GM15510 (cell line): Measurements from ENCODE around the gene HSPA1L.

ENCODE experiments used
- POLR2A ChIP-seq: IDR thresholded peaks from 3 replicates; pipeline ENCODE4 v1.6.1; 2011; ENCODE audit warnings: borderline replicate concordance; ENCODE audit not compliant: insufficient read length; ENCODE audit errors: extremely low read depth

The HSPA1L gene

GRCh38 chr6:31821301-31822035, 6.4 kb upstream of the HSPA1L start:
- TF ChIP-seq POLR2A: peak; percentile 77

- TF ChIP-seq POLR2A: no peak
These were observed 4.8 kb upstream of the HSPA1L start for GRCh38 chr6:31819871-31820299.

GRCh38 chr6:31814677-31815024, 432 bp downstream of the HSPA1L start:
- peak; percentile 11 for TF ChIP-seq POLR2A

- no peak for TF ChIP-seq POLR2A
These were observed 1.6 kb downstream of the HSPA1L start for GRCh38 chr6:31813465-31813849.

- TF ChIP-seq POLR2A: no peak
These were observed 3.4 kb downstream of the HSPA1L start for GRCh38 chr6:31811645-31812044.

- TF ChIP-seq POLR2A: peak; percentile 93
These were observed 8.4 kb downstream of the HSPA1L start, which contains the start of gene LSM2 for GRCh38 chr6:31806470-31807272. TSS of gene LSM2 (minus strand) at chr6:31806966. CDS start at chr6:31806757, 209 bp downstream.

- TF ChIP-seq POLR2A: no peak
These were observed 9.1 kb downstream of the HSPA1L start for GRCh38 chr6:31805939-31806469.

GRCh38 chr6:31799781-31800180, 15.3 kb downstream of the HSPA1L start:
- no peak for TF ChIP-seq POLR2A

GRCh38 chr6:31797588-31797987, 17.5 kb downstream of the HSPA1L start:
- no peak for TF ChIP-seq POLR2A

- TF ChIP-seq POLR2A: no peak
These were observed 18.1 kb downstream of the HSPA1L start for GRCh38 chr6:31796993-31797385.

GRCh38 chr6:31795616-31796298, 19.3 kb downstream of the HSPA1L start, which contains the start of gene VARS1:
TSS of gene VARS1 (minus strand) at chr6:31795752. CDS start at chr6:31795217, 535 bp downstream.
- TF ChIP-seq POLR2A: peak; percentile 64

GRCh38 chr6:31794866-31795615, 20.0 kb downstream of the HSPA1L start:
- no peak for TF ChIP-seq POLR2A

GRCh38 chr6:31794294-31794865, 20.7 kb downstream of the HSPA1L start:
- TF ChIP-seq POLR2A: no peak

- no peak for TF ChIP-seq POLR2A
These were observed 22.3 kb downstream of the HSPA1L start for GRCh38 chr6:31792761-31793171.
